HG03457 (cell line): Measurements from ENCODE around the gene ELF1.

Experiments used
- ATAC-seq: cut with Tn5 transposase; IDR thresholded peaks from one replicate; pipeline ENCODE4 v1.9.1; 2021; ENCODE audit warnings: moderate number of reproducible peaks; ENCODE audit not compliant: unreplicated experiment

ELF1 gene

DNA sequence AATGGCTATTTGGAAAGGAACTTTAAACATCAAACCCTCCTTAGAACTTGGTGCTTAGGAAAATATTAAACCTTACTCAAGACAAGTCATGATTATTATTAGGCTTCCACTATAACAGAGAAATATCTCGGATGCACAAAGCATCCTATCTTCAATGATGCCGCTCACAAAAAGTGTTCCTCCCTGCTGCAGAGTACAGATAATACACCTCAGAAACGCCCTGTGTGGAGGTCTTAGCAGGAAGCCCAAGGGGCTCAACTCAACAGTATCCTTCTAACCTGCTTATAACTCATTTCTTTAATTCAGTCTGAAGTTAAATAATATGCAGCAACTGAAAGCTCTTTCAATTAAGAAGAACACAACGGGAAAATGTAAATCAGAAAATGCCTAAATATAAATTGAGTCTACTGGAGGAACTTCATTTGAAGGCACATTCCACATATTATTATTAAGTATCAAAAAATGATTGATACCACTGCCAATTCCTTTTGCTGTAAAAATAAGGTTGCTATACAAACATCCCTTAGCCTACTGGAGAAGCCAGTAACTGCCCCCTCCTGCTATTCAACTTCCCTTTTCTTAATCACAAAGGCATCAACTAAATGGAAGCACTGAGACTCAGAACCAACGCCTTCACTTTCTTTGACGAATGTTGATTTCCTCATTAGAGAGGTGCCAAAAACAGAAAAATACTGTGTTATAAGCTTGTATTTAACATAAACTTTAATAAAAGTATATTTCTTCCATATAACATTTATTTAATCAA is 12.0 kb downstream of the ELF1 start:
- no peak for ATAC-seq

DNA sequence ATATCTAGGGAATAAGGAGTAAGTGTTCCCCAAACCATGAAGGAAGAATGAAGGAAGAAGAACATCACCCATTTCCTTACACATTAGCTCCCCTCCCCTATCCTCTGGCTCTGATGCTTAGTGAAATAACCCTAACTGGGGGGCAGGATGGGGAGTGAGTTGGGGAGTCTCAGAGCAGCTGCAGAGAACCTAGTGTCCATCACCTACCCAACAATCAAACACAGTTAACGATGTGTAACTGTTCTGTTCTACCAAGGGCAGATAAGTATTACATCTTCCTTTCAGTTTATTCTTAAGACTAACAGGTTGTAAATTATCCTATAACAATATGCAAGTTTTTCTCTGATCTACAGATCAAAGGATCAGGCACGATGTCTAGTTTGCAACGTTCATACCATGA is 12.8 kb downstream of the ELF1 start:
- no peak for ATAC-seq

DNA sequence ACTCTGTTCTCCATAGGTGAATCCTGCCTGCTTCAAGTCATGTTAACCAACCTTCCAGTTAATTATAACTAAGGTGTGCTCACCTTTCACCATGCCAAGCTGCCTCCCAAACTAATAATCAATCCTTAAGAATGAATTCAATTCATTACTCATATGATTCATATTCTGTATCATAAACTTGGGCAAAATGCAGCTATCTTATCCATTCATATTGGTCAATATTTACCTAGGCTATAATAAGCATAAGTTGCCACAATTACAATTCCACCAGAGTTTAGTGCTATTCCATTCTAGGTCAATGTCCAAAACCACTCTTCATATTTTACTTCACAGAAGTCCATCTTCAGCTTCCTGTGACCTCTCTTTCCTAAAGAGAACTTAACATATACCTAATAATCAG is 13.4 kb downstream of the ELF1 start:
- ATAC-seq, result no peak

DNA sequence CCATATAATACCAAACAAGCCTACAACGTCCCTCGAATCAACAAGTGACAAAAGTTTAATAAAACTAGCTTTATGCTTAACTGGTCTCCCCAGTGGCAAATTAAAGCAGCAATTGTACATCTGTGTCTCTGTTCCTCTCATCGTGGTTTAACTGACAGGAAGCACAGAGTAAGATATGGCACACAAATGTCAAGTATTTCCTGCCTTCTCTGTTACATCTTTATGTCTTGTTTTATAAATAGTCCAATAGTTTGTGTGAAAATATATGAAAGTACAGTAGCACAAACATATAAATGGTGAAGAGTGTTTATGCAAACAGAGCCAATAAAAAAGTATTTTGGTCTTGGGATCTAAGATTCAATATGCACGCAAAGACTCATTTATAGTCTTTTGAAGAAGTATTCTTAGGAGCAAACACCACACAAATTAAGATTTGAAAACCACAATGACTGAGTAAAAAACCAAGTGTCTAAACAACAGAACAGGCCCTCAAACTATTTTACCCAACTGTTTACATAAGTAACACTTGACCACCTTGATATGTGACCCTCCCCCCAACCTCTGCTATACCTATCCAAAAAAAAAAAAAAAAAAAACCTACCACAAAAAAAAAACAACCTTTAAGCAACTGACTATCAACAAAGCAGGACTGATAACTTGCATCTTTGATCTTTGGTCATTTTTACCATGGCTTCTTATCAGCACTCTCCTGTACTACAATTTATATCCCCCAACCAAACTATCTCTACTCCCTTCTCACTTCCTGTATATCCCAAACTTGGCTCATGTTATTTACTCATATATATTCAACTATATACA is 14.0 kb downstream of the ELF1 start:
- peak; percentile 51 for ATAC-seq

DNA sequence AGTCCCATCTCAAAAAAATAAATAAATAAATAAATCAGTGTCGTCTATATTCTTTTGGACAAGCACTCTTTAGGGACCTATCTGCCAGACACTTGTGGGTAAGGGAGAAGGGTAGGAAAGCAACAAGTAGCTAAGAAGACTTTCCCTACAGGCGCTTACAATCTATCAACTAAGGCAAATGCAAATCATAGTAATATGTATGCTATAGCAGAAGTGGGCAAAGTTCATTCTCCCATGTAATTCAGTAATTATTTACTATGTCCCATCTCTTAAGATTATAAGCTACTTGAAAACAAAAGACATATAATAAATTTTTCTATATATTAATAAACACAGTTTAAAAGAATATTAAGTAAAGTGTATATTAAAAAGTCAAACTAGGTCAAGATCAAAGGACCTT is 16.5 kb downstream of the ELF1 start:
- no peak for ATAC-seq

DNA sequence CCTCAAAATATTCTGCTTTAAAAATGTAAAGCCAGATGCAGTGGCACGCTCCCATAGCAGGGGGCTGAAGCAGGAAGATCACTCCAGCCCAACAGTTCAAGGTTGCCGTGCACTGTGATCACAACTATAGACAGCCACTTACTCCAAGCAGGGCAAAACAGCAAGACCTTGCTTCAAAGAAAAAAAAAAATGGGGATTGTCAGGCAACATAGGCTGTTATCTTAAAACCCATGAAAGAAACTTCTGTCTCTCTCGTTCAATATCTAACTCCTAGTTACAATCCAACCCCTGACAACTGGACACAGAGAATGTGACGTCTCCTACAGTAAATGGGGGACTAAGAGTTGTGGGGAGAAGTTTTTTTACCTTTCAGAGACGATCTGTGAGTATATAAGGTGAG is 17.4 kb downstream of the ELF1 start:
- ATAC-seq, result no peak

DNA sequence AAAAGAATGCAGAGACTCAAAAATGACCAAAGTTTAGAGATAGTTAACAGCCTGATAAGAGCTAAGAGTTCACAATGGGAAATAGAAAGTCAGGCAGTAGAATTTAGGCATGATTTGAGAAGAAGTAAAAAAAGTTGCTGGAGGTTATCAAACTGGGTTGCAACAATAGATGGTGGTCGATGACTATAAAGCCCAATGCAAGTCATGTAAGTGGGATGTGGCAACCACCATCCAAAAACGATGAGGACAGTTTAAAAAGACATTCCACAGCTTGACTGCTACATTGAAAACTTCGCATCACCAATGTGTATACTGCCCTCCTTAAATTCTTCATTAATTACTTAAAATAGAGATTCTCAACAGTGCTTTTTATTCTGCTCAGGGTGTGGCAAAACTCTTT is 19.7 kb downstream of the ELF1 start:
- no peak for ATAC-seq

DNA sequence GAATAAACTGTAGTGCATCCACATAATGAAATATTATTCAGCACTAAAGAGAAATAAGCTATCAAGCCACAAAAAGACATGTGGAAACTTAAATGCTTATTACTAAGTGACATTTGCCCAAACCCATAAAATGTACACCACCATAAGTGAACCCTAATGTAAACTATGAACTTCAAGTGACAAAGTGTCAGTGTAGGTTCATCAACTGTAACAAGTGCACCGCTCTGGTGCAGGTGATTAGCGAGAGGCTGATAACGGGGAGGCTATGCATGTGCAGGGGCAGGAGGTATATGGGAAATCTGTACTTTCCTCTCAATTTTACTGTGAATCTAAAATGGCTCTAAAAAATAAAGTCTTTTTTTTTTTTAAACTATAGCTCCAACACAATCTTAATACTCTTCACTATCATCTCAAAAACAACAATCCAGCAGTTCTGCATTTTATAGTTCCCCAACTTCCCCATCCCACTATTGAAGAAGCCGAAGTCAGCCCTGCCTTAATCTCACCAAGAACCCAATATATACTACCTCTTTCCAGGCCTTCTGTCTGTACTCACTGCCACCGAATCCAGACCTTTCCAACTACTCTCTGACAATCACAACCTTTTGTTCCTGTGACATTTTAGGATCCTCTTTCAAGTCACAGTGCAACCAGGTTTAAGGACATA is 22.6 kb downstream of the ELF1 start:
- ATAC-seq, result no peak

DNA sequence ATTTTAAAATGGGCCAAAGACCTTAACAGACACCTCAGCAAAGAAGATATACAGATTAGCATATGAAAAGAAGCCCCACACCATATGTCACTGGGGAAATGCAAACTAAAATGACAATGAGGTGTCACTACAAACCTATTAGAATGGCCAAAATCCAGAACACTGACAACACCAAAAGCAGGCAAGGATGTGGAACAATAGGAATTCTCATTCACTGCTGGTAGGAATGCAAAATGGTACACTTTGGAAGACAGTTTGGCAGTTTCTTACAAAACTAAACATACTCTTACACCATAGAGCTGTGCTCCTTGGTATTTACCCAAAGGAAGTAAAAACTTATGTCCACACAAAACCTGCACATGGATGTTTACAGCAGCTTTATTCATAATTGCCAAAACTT is 23.1 kb downstream of the ELF1 start:
- ATAC-seq, result no peak

DNA sequence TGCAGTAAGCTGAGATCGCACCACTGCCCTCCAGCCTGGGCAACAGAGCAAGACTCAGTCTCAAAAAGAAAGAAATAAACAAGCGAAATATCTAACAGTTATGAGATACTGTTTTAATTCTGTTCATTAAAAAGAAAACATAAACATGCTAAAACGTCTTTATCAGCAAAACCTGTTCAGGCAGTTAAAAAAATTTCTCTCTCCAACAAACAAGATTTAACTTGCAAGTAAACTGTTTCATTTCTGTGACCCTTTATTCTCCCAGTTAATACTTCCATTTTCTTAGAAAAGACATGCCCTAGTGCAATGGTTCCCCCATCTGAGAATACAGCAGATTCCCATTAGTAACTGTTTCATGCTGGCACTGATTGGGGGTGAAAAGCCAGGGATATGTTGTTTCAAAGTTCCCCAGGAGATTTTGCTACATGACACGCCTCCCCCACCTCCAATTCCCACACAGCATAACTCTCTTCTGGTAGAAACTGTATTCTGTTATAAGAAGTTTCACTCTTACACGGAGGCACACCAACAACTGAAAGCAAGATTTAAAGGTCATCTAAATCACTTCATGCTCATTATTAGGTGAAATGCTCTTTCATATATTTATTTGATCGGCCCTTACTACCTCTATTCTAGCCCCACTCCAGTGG is 24.4 kb downstream of the ELF1 start:
- ATAC-seq, result peak; percentile 49

DNA sequence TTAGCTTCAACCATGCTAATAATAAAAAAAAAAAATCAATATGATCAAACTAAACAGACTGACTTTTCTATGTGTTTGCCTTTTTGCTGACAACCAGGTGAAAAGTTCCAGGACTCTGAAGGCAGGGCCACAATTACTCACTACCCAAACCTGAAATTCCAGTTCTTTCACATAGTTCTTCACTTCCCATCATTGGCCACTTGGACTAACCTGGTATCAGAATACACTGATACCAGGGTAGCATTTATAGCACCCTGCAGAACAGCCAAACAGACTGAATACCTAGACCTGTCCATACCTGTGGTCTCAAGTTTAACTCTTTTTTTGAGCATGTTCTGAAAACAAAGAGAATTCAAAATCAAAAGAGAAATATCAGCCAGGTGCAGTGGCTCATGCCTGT is 25.1 kb downstream of the ELF1 start:
- ATAC-seq, result no peak

DNA sequence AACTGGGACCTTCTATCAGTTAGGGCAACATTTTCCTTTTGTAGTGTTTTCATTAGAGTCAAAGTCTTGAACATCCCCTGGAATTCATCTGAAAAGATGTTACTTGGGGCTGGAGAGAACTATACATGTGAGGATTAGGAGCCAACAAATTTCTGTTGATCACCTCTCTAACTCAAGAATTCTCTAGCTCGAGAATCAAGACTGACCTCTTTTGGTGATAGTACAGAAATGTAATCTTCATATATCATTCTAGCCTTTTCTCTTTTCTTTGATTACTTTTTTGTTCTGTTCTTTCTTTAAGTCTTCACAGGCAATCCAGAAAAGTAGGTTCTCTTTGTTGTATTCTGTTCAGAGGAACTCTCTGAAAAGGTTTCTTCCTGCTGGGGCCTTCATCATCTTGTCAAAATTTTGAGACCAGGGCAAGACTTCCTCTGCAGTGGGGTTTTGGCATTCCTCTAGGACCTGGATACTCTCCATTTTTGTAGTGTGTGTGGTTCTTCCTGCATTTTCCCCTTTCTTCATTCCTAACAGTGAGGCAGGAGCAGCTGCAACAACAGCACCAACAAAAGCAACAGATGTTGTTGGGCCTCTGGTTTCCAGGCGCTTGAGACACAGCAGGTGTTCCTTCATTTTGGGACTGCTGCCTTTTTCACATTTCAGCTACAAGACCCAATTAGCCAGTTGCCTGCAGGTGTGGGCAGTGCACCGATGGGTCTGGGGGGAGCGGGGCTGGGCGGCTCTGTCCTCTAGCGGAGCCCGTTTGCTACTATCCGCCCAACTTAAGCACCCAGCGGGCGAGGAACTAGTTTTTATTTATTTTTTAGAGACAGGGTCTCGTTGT is 26.2 kb downstream of the ELF1 start:
- no peak for ATAC-seq

DNA sequence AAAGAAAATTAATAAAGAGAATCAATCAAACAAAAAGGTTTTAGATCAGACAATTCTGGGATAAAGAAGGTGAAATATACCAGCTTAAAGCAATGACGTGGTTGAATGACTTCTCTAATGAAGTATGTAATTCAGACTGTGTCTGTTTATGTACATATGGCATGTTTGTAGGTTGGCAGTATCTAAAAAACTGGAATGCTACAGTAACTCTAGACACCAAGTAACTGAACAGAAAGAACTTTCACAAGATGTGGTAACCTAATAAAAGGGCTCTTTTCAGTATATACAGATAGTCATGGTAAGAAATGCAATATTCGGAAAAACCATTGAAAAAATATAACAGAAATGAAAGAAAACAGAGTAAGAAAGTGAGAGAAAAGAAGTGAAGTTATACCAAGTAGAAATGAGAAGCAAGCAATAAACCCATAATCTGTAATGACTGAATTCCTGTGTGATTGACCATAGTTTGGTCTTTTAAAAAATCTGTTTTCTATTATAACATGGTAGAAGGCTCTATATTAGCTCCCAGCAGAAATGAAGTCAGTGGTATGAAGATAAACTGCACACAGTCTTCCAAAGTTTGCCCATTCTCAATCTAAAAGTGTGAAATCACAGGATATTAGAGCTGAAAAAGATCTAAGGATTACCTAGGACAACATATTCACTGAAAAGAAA is 31.4 kb downstream of the ELF1 start:
- no peak for ATAC-seq

DNA sequence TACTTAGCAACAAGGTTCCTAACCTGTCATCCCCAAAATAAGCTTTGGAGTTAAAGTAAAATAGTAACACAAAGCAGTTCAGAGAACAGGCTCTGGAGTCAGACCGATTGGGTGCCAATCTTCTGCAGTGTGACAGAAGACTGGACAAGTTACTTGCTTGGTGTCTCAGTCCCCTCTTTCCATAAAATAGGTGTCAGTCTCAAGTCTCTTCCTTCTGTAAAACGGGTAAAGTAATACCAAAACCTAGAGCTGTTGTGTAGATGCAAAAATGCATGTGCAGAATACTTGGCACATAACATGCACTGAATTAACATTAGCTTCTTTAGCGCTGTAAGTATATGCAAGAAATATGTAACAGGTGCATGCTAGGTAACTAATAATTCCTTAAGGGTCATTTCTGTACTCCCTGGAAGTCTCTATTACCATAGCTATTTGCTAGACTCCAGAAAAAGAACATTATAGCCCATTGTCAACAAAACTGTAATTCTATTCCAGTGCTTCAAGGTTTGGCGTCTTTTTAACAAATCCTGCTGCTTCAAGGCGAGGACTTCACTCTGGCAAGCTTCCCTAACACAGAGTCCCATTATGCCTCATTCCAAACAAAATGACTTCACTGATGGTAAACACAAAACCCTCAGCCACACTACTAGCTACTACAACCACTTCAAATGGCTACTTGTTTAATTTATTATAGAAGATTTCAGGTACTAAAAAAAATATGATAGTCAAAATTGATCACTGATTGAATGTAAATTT is 32.8 kb downstream of the ELF1 start:
- ATAC-seq, result no peak

DNA sequence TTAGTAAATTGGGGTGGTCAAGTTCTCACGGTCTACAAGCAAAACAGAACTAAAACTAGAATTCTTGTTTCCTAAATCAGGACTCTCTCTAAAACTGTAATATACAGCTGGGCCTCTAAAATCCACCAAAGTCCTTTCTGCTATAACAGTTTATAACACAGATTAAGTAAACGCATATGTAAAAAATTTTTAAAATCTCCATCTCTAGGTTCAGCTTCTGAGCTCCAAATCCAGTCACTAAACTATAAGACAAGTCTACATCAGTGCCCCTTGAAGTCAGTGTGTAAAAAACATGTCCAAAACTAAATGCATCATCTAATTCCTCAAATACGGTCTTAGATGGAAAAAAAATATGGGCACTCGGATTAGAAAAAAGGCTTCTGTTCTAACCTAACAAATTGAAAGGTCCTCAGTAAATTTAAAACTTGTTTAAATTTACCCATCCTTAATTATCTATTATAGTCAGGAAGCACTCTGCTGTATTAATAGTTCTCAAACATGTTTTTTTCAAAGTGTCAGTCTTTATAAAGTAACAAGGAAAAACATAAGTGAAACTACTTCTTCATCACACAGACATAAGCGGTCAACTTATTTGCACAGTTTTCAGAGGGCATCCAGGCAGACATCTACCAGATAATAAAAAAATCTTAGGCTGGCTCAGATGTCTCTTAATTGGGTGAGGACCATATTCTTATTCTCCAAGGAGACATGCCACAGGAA is 33.6 kb downstream of the ELF1 start:
- ATAC-seq, result no peak

DNA sequence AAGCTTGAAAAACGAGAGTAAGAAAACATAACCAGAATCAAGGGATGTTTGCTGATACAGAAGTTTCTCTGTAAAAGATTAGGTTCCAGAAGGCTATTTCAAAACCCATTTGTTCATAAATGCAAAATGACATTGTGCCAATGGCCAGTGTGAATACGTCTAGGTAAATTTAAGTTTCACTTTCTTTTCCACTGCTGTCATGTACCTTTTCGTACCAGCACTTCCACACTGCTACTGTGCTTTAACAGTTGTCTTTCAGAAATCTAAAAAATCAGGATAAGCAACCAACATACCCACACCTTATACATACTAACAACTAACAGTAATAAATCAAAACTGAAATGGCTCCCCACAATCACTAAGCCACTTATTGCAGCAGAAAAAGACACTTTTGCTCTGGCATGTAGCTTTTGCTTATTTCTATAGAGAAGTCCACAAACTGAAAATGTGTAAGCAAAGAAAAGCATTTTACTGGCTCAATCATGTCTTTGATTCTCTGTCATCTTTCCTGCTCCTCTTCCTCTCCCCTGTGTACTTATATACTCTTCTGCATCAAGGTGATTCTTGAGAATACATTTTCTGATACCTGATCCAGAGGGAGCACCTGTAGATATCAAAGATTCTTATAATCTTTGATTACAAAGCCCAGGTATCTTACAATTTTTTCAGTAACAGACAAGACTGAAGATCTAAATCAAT is 34.3 kb downstream of the ELF1 start:
- ATAC-seq, result peak; percentile 39

DNA sequence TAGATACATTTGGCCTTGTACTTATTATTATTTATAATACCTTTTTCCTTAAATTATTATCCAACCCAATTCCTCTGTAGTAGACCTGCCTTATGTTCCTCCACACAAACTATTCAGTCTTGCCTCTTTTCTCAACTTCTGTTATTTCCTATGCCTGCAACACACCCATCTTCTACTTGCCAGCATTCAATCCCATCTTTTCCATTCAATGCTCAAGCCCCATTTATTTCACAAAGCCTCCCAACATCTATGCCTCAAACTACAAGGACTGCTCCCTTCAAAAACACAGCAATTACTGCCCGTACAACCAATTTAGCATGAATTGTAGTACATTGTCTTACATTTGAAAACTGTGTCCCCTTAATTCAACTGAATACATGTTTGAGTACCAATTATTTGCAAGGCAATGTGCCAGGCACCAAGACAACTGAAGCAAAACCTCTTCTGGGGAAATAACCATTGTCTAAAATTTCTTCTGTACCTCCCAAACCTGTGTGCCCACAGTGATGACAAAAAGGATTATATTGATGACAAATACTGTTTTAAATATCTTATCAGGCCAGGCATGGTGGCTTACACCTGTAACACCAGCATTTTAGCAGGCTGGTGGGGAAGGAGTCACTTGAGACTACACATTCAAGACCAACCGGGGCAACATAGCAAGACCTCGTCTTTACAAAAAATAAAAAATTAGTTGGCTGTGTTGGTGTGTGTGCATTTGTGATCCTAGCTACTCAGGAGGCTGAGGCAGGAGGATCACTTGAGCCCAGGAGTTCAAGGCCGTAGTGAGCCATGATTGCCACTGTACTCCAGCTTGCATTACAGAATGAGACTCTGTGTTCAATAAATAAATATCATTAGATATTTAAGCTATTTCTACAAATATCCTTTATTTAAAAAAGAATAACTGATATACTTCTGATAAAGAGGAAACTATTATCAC is 35.1 kb downstream of the ELF1 start:
- ATAC-seq, result no peak
